Endothelial cell of umbilical vein (primary cell): ENCODE results near the gene PAX2. TPM values are rescaled to one million over a fixed set of nuclear protein-coding genes. Genes with fewer than 3 reads are reported as not detected.

Experiments
- BruUV-seq: library from RNA; stranded (reverse); fragments of 400-500 nt; replicated peaks from 2 replicates; lab custom pipeline; 2021; lab: Mats Ljungman, UMichigan
- CTCF ChIA-PET: fragments of 300-600, 350-600 bp; sonication (Branson Sonifier 250); formaldehyde crosslinking; loops from one replicate; lab custom pipeline; 2021; ENCODE audit warnings: antibody characterized with exemption, inconsistent platforms; lab: Charles Lee
- POLR2A ChIA-PET: fragments of 300-600, 350-600 bp; sonication (Branson Sonifier 250); formaldehyde crosslinking; loops from one replicate; lab custom pipeline; 2021; ENCODE audit warnings: antibody characterized with exemption, inconsistent platforms; lab: Charles Lee
- DNase-seq: peaks from one replicate; pipeline ENCODE4 v3.0.0-alpha.2; 2011; ENCODE audit warnings: low read depth, low spot score
- FAIRE-seq: peaks from 2 replicates; lab custom pipeline; 2011; peaks lifted over from hg19 to GRCh38; lab: Jason Lieb, UNC
- H2AFZ ChIP-seq: 2 replicates; pipeline ENCODE4 v1.6.0; 2012; ENCODE audit warnings: low read depth, low read length, control low read depth, inconsistent platforms
- H3K27ac ChIP-seq: 2 replicates; pipeline ENCODE4 v1.5.1; 2011; ENCODE audit warnings: low read depth, mild to moderate bottlenecking, control low read depth, low read length, moderate library complexity; ENCODE audit not compliant: insufficient read depth
- H3K27me3 ChIP-seq, 2 experiments: 2 replicates each; pipeline versions ENCODE4 v1.6.0 to v1.6.1; 2011; ENCODE audit warnings: low read length in 2 of 2, mixed read lengths in 1 of 2; ENCODE audit not compliant: control insufficient read depth in 2 of 2, insufficient read depth in 2 of 2
- H3K36me3 ChIP-seq, 2 experiments: 2 replicates in 1 of 2; 3 replicates in 1 of 2; pipeline ENCODE4 v1.5.1; 2011; ENCODE audit warnings: low read length in 2 of 2, mild to moderate bottlenecking in 1 of 2, moderate library complexity in 1 of 2; ENCODE audit not compliant: control insufficient read depth in 2 of 2, insufficient read depth in 2 of 2; ENCODE audit errors: extremely low read depth in 1 of 2
- H3K4me1 ChIP-seq: 3 replicates; pipeline ENCODE4 v1.5.1; 2011; ENCODE audit warnings: mild to moderate bottlenecking, low read length; ENCODE audit not compliant: control insufficient read depth, insufficient read depth; ENCODE audit errors: extremely low read depth
- H3K4me2 ChIP-seq: 2 replicates; pipeline ENCODE4 v1.6.1; 2011; ENCODE audit warnings: low read length, control low read depth, mixed read lengths; ENCODE audit not compliant: insufficient read depth
- H3K4me3 ChIP-seq, 3 experiments: fragments of 200-600 bp in 1 of 3; sonication (generic), shearing (Covaris generic) in 1 of 3; replicated peaks in 1 of 3; 2 replicates each; pipeline ENCODE4 v1.5.1; 2011 to 2016; ENCODE audit warnings: control low read depth in 3 of 3, low read length in 3 of 3, mild to moderate bottlenecking in 2 of 3, inconsistent platforms in 1 of 3, low read depth in 1 of 3, moderate library complexity in 1 of 3; ENCODE audit not compliant: insufficient read depth in 1 of 3
- H3K79me2 ChIP-seq: 2 replicates; pipeline ENCODE4 v1.6.0; 2012; ENCODE audit warnings: low read length, inconsistent platforms; ENCODE audit not compliant: control insufficient read depth, insufficient read depth
- H3K9ac ChIP-seq: replicated peaks from 2 replicates; pipeline ENCODE3; 2011; ENCODE audit warnings: low read length, control low read depth; ENCODE audit not compliant: insufficient read depth; ENCODE audit errors: extremely low read depth
- H3K9me1 ChIP-seq: replicated peaks from 3 replicates; pipeline ENCODE4 v1.6.0; 2011; ENCODE audit warnings: mild to moderate bottlenecking, low read length; ENCODE audit not compliant: control insufficient read depth, insufficient read depth; ENCODE audit errors: extremely low read depth
- H3K9me3 ChIP-seq: replicated peaks from 2 replicates; pipeline ENCODE4 v1.5.1; 2012; ENCODE audit warnings: low read length, inconsistent platforms; ENCODE audit not compliant: control insufficient read depth, insufficient read depth
- H4K20me1 ChIP-seq: replicated peaks from 2 replicates; pipeline ENCODE3; 2011; ENCODE audit warnings: mild to moderate bottlenecking, low read length; ENCODE audit not compliant: control insufficient read depth, insufficient read depth; ENCODE audit errors: extremely low read depth
- CTCF ChIP-seq, 2 donors: IDR thresholded peaks; 1 replicate in 1 of 2; 2 replicates in 1 of 2; pipeline ENCODE4 v1.5.1; 2011; ENCODE audit warnings: low read length in 2 of 2, mild to moderate bottlenecking in 2 of 2, moderate library complexity in 2 of 2, control low read depth in 1 of 2, inconsistent platforms in 1 of 2, low read depth in 1 of 2; ENCODE audit not compliant: insufficient read depth in 1 of 2; ENCODE audit errors: extremely low read depth in 1 of 2
- EZH2 ChIP-seq: IDR thresholded peaks from 2 replicates; pipeline ENCODE4 v1.6.1; 2012; ENCODE audit warnings: borderline replicate concordance, low read depth, mild to moderate bottlenecking, moderate library complexity, low read length, inconsistent platforms; ENCODE audit not compliant: severe bottlenecking
- FOS ChIP-seq: IDR thresholded peaks from 2 replicates; pipeline ENCODE4 v1.6.1; 2011; ENCODE audit warnings: mild to moderate bottlenecking, low read length, moderate library complexity, borderline replicate concordance; ENCODE audit not compliant: insufficient read depth
- GATA2 ChIP-seq: IDR thresholded peaks from 2 replicates; pipeline ENCODE4 v1.7.0; 2011; ENCODE audit warnings: low read depth, mild to moderate bottlenecking, moderate library complexity, mixed read lengths, low read length; ENCODE audit not compliant: insufficient read length, insufficient read depth
- JUN ChIP-seq: IDR thresholded peaks from 2 replicates; pipeline ENCODE4 v1.6.1; 2011; ENCODE audit warnings: borderline replicate concordance, low read depth; ENCODE audit not compliant: insufficient read length, insufficient read depth
- MAX ChIP-seq: IDR thresholded peaks from 2 replicates; pipeline ENCODE4 v1.6.1; 2011; ENCODE audit not compliant: insufficient read depth, insufficient read length
- MYC ChIP-seq: IDR thresholded peaks from one replicate; pipeline ENCODE4 v1.6.1; 2011; ENCODE audit warnings: mild to moderate bottlenecking, low read depth, low read length
- POLR2A ChIP-seq: IDR thresholded peaks from 2 replicates; pipeline ENCODE4 v1.6.1; 2012; ENCODE audit warnings: low read depth, mild to moderate bottlenecking, control low read depth, low read length
- POLR2AphosphoS5 ChIP-seq: IDR thresholded peaks from 2 replicates; pipeline ENCODE4 v1.6.1; 2012; ENCODE audit warnings: low read depth, mild to moderate bottlenecking, control low read depth, low read length, moderate library complexity; ENCODE audit not compliant: insufficient read depth
- dilution Hi-C: fragments of 300-500 bp; cut with MboI; formaldehyde crosslinking; loops from one replicate; pipeline ENCODE4 v1.15.0; 2019; ENCODE audit warnings: low sequenced_read_pairs; ENCODE audit not compliant: extremely low pct_ligation_motif_present
- intact Hi-C: fragments of 100-400 bp; cut with micrococcal nuclease; formaldehyde crosslinking; loops from one replicate; pipeline ENCODE4 v1.10.0; 2022
- polyA plus RNA-seq, 4 experiments: library from polyadenylated mRNA; depleted of rRNA in 3 of 4; stranded (reverse) in 3 of 4; unstranded in 1 of 4; fragments of >200 nt; gene quantifications; 2 replicates each; pipeline versions ENCODE4 v1.2.1 to v1.2.3, GENCODE V29; 2011 to 2012; ENCODE audit warnings: missing spikeins in 1 of 4
- total RNA-seq: library from RNA; stranded (reverse); gene quantifications from 2 replicates; pipeline ENCODE4 v1.2.3, GENCODE V29; 2021

PAX2 gene
- total and polyA plus RNA-seq, 2 donors (not counting 3 experiments of a cell fraction or from before 2014, with no cell fraction given): not detected

- no peak for DNase-seq
- Histone ChIP-seq H3K4me2 (no peak overlapping the region), H3K79me2 (no peaks in the 10 kb centered on the region), H3K36me3 (no peaks in the 10 kb centered on the region), H4K20me1 (no peaks in the 10 kb centered on the region), H3K9me1 (no peaks in the 10 kb centered on the region), H3K27ac (no peak overlapping the region), H3K4me3 (no peak overlapping the region), H3K9me3 (no peaks in the 10 kb centered on the region), H2AFZ (no peak overlapping the region), H3K27me3 (peaks cover 16 to 28% of the 10 kb centered on the region in 2 experiments), H3K9ac (no peak overlapping the region), H3K4me1 (no peaks in the 10 kb centered on the region)
- FAIRE-seq: no peak
- TF ChIP-seq MYC: no peak
- no peak for TF ChIP-seq POLR2A
- BruUV-seq: no TSS peak
- ChIA-PET POLR2A (no interaction called here), CTCF (interaction anchor here (0.9 kb wide), 1 partner anchor 24 kb away, joined by 3 read pairs; no protein-coding TSS in a partner anchor)
- dilution Hi-C loops: no loop called here
- intact Hi-C loops: no loop called here
Observed at GRCh38 chr10:100791369-100792058, 46.1 kb downstream of the PAX2 start.

- Histone ChIP-seq H3K27me3 (peaks cover 17 to 31% of the 10 kb centered on the region in 2 experiments), H3K4me2 (no peak overlapping the region), H3K79me2 (no peaks in the 10 kb centered on the region), H3K9me3 (no peaks in the 10 kb centered on the region), H4K20me1 (no peaks in the 10 kb centered on the region), H2AFZ (no peak overlapping the region), H3K4me3 (no peak overlapping the region), H3K9ac (no peak overlapping the region), H3K36me3 (no peaks in the 10 kb centered on the region), H3K9me1 (no peaks in the 10 kb centered on the region), H3K27ac (no peak overlapping the region), H3K4me1 (no peaks in the 10 kb centered on the region)
- FAIRE-seq (no peak), DNase-seq (no peak)
- dilution Hi-C loops: no loop called here
- intact Hi-C loops: no loop called here
- ChIA-PET CTCF (no interaction called here), POLR2A (no interaction called here)
- no TSS peak for BruUV-seq
- no peak for TF ChIP-seq MAX
- no peak for TF ChIP-seq POLR2AphosphoS5
- TF ChIP-seq EZH2: no peak
- TF ChIP-seq POLR2A: no peak
- TF ChIP-seq FOS: no peak
- no peak for TF ChIP-seq CTCF (IDR thresholded peaks at IDR 0.05; ENCODE audit: extremely low read depth in 1 of 2, insufficient read depth in 1 of 2, low read depth in 1 of 2, low read length in 2 of 2)
- no peak for TF ChIP-seq GATA2
- TF ChIP-seq JUN: no peak
- no peak for TF ChIP-seq MYC
Observed at GRCh38 chr10:100792574-100792973, 47.2 kb downstream of the PAX2 start.
